GM23338 (cell line): ENCODE measurements around the gene NIPSNAP3A. TPM values are rescaled to one million over a fixed set of nuclear protein-coding genes. Genes with fewer than 3 reads are reported as not detected.

Experiments used
- ATAC-seq: fragments of 200-7000 bp; cut with Tn5 transposase; 3 replicates; pipeline ENCODE4 v1.9.1; 2020
- DNase-seq: peaks from one replicate; pipeline ENCODE4 v3.0.0-alpha.2; 2015; ENCODE audit warnings: low spot score
- H2AFZ ChIP-seq: fragments of 200-600 bp; sonication (generic); 2 replicates; pipeline ENCODE4 v1.8.0; 2016; ENCODE audit warnings: antibody characterized with exemption, mild to moderate bottlenecking, moderate library complexity
- H3F3A ChIP-seq: fragments of 200-600 bp; sonication (generic); replicated peaks from 2 replicates; pipeline ENCODE4 v1.8.0; 2017; ENCODE audit warnings: antibody characterized with exemption, mixed run types, low read depth
- H3K27ac ChIP-seq: fragments of 200-600 bp; sonication (generic); 2 replicates; pipeline ENCODE4 v1.6.1; 2016; ENCODE audit warnings: low read depth
- H3K27me3 ChIP-seq: fragments of 200-600 bp; sonication (generic); 2 replicates; pipeline ENCODE4 v1.8.0; 2016; ENCODE audit warnings: mild to moderate bottlenecking, mixed run types, moderate library complexity; ENCODE audit not compliant: insufficient read depth
- H3K36me3 ChIP-seq: fragments of 200-600 bp; sonication (generic); 2 replicates; pipeline ENCODE4 v1.8.0; 2016; ENCODE audit warnings: mild to moderate bottlenecking; ENCODE audit not compliant: insufficient read depth
- H3K4me1 ChIP-seq: fragments of 200-600 bp; sonication (generic); 2 replicates; pipeline ENCODE4 v1.8.0; 2016; ENCODE audit warnings: mild to moderate bottlenecking, moderate library complexity; ENCODE audit not compliant: insufficient read depth
- H3K4me2 ChIP-seq: fragments of 200-600 bp; sonication (generic); 2 replicates; pipeline ENCODE4 v1.7.1; 2017; ENCODE audit warnings: mixed run types
- H3K4me3 ChIP-seq: fragments of 200-600 bp; sonication (generic); 2 replicates; pipeline ENCODE4 v1.6.1; 2016; ENCODE audit warnings: mixed run types
- H3K79me2 ChIP-seq: fragments of 200-600 bp; sonication (generic); replicated peaks from 2 replicates; pipeline ENCODE4 v1.8.0; 2017; ENCODE audit warnings: mild to moderate bottlenecking; ENCODE audit not compliant: insufficient read depth
- H3K9me2 ChIP-seq: fragments of 200-600 bp; sonication (generic); 2 replicates; pipeline ENCODE4 v1.8.0; 2017; ENCODE audit not compliant: insufficient read depth
- H4K20me1 ChIP-seq: fragments of 200-600 bp; sonication (generic); replicated peaks from 2 replicates; pipeline ENCODE4 v1.8.0; 2017; ENCODE audit warnings: mild to moderate bottlenecking; ENCODE audit not compliant: insufficient read depth
- H3K27ac Mint-ChIP-seq: 2 replicates; pipeline ENCODE4 v1.8.0; 2020; ENCODE audit warnings: inconsistent platforms, mild to moderate bottlenecking, moderate library complexity, mixed read lengths
- H3K27me3 Mint-ChIP-seq: 3 replicates; pipeline ENCODE4 v1.8.0; 2022; ENCODE audit warnings: low read depth, mild to moderate bottlenecking, moderate library complexity, mixed read lengths, inconsistent platforms; ENCODE audit not compliant: insufficient read depth, poor library complexity
- H3K36me3 Mint-ChIP-seq: 3 replicates; pipeline ENCODE4 v1.8.0; 2021; ENCODE audit warnings: low read depth, mild to moderate bottlenecking, inconsistent platforms, moderate library complexity, mixed read lengths
- H3K4me1 Mint-ChIP-seq: 3 replicates; pipeline ENCODE4 v1.8.0; 2020; ENCODE audit warnings: mild to moderate bottlenecking, inconsistent platforms, mixed read lengths
- H3K4me3 Mint-ChIP-seq: 3 replicates; pipeline ENCODE4 v1.8.0; 2021; ENCODE audit warnings: moderate library complexity, mild to moderate bottlenecking, inconsistent platforms, mixed read lengths
- H3K9me3 Mint-ChIP-seq: 3 replicates; pipeline ENCODE4 v1.8.0; 2020; ENCODE audit warnings: moderate library complexity, mild to moderate bottlenecking, inconsistent platforms, mixed read lengths
- EZH2 ChIP-seq: fragments of 200-600 bp; sonication (generic); IDR thresholded peaks from one replicate; pipeline ENCODE4 v1.8.0; 2017; ENCODE audit warnings: antibody characterized with exemption, mild to moderate bottlenecking, low read depth; ENCODE audit not compliant: unreplicated experiment
- JUNB ChIP-seq: IDR thresholded peaks from one replicate; pipeline ENCODE4 v1.6.1; 2016; ENCODE audit warnings: antibody characterized with exemption; ENCODE audit not compliant: unreplicated experiment
- NANOG ChIP-seq: IDR thresholded peaks from 2 replicates; pipeline ENCODE4 v1.6.1; 2016; ENCODE audit warnings: antibody characterized with exemption, borderline replicate concordance
- ZNF114 ChIP-seq: fragments of 250-450 bp; sonication (Bioruptor Pico); IDR thresholded peaks from 2 replicates; pipeline ENCODE4 v1.5.0; 2020; ENCODE audit warnings: mild to moderate bottlenecking, moderate library complexity
- polyA plus RNA-seq: library from polyadenylated mRNA; unstranded; fragments of >200 nt; fragmentation: Nextera tagmentation; extraction: Ambion mirVana; gene quantifications from 2 replicates; pipeline ENCODE4 v1.2.1, GENCODE V29; 2016
- total RNA-seq: library from RNA; depleted of rRNA; stranded (reverse); fragments of >200 nt; shearing (Covaris generic); gene quantifications from 2 replicates; pipeline ENCODE4 v1.2.3, GENCODE V29; 2014
- TF ChIP-seq, protein P1 (sequence below): fragments of 250-450 bp; sonication (Bioruptor Pico); IDR thresholded peaks from 2 replicates; pipeline ENCODE4 v1.5.0; 2020; ENCODE audit warnings: mild to moderate bottlenecking, moderate library complexity

The NIPSNAP3A gene
- total and polyA plus RNA-seq, 2 experiments from 2014 or later, result 9.6 to 13.0 TPM

DNA sequence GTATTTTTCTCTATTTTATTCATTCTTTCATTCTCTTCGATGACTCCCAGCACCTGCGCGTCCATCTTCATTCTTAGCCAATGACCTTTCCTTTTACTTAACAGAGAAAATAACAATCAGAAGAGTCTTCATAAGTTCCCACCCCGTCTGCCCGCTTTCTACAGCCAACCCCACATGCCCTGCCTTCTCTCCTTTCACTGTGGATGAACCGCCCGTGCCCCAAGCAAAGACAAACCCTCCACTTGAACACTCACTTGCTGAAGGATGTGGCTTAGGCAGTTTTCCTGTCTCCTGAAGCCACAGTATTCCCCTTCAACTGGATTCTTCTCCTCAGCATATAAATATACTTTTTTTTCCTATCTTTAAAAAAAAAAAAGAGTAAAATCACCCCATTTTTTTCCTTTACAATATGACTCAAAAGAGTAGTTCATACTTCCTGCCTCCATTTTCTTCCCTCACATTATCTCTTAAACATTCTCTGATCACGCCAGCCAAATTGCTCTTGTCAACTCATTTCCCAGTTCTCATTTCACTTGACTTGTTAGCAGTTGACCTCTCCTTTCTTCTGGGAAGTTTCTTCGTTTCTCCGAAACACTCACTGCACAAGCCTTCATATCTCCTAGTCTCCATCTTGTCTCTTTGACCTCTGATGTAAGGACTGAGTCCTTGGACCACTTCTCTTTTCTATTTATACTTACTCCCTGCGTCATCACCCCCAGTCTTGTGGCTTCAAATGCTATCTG is 27.5 kb downstream of the NIPSNAP3A start:
- Histone ChIP-seq H3K4me3 (no peak overlapping the region), H4K20me1 (no peaks in the 10 kb centered on the region), H2AFZ (no peak overlapping the region), H3K27me3 (no peaks in the 10 kb centered on the region), H3K79me2 (no peaks in the 10 kb centered on the region), H3F3A (no peaks in the 10 kb centered on the region), H3K4me1 (no peaks in the 10 kb centered on the region), H3K9me2 (no peaks in the 10 kb centered on the region), H3K27ac (no peak overlapping the region), H3K36me3 (no peaks in the 10 kb centered on the region), H3K4me2 (no peak overlapping the region)
- H3K9me3 Mint-ChIP-seq, result no peaks in the 10 kb centered on the region
- ATAC-seq, result no peak
- H3K4me1 Mint-ChIP-seq, result no peaks in the 10 kb centered on the region
- H3K27me3 Mint-ChIP-seq, result no peaks in the 10 kb centered on the region
- no peak for TF ChIP-seq EZH2
- no peak for TF ChIP-seq NANOG
- no peaks in the 10 kb centered on the region for H3K36me3 Mint-ChIP-seq
- DNase-seq, result no peak
- H3K27ac Mint-ChIP-seq, result no peak overlapping the region
- H3K4me3 Mint-ChIP-seq, result no peak overlapping the region

DNA sequence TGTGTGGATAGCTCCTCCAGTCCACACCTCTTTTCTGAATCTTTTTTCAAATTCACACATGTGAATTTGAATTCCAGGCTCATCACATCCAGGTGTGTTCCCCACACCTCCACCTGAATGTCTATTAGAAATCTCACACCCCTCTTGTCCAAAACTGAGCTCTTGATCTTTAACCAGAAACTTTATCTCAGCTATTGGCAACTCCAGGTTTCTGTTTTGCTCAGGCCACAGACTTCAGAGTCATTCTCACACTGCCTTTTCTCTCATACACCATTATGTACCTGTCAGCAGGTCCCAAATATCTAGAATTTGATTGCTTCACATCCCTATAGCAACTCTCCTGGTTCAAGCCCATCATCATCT is 28.1 kb downstream of the NIPSNAP3A start:
- no peak overlapping the region for H2AFZ ChIP-seq
- H3K4me1 ChIP-seq, result no peaks in the 10 kb centered on the region
- Mint-ChIP-seq H3K27ac (no peak overlapping the region), H3K4me3 (no peak overlapping the region), H3K27me3 (no peaks in the 10 kb centered on the region), H3K36me3 (no peaks in the 10 kb centered on the region), H3K9me3 (no peaks in the 10 kb centered on the region), H3K4me1 (no peaks in the 10 kb centered on the region)
- TF ChIP-seq, protein P1, sequence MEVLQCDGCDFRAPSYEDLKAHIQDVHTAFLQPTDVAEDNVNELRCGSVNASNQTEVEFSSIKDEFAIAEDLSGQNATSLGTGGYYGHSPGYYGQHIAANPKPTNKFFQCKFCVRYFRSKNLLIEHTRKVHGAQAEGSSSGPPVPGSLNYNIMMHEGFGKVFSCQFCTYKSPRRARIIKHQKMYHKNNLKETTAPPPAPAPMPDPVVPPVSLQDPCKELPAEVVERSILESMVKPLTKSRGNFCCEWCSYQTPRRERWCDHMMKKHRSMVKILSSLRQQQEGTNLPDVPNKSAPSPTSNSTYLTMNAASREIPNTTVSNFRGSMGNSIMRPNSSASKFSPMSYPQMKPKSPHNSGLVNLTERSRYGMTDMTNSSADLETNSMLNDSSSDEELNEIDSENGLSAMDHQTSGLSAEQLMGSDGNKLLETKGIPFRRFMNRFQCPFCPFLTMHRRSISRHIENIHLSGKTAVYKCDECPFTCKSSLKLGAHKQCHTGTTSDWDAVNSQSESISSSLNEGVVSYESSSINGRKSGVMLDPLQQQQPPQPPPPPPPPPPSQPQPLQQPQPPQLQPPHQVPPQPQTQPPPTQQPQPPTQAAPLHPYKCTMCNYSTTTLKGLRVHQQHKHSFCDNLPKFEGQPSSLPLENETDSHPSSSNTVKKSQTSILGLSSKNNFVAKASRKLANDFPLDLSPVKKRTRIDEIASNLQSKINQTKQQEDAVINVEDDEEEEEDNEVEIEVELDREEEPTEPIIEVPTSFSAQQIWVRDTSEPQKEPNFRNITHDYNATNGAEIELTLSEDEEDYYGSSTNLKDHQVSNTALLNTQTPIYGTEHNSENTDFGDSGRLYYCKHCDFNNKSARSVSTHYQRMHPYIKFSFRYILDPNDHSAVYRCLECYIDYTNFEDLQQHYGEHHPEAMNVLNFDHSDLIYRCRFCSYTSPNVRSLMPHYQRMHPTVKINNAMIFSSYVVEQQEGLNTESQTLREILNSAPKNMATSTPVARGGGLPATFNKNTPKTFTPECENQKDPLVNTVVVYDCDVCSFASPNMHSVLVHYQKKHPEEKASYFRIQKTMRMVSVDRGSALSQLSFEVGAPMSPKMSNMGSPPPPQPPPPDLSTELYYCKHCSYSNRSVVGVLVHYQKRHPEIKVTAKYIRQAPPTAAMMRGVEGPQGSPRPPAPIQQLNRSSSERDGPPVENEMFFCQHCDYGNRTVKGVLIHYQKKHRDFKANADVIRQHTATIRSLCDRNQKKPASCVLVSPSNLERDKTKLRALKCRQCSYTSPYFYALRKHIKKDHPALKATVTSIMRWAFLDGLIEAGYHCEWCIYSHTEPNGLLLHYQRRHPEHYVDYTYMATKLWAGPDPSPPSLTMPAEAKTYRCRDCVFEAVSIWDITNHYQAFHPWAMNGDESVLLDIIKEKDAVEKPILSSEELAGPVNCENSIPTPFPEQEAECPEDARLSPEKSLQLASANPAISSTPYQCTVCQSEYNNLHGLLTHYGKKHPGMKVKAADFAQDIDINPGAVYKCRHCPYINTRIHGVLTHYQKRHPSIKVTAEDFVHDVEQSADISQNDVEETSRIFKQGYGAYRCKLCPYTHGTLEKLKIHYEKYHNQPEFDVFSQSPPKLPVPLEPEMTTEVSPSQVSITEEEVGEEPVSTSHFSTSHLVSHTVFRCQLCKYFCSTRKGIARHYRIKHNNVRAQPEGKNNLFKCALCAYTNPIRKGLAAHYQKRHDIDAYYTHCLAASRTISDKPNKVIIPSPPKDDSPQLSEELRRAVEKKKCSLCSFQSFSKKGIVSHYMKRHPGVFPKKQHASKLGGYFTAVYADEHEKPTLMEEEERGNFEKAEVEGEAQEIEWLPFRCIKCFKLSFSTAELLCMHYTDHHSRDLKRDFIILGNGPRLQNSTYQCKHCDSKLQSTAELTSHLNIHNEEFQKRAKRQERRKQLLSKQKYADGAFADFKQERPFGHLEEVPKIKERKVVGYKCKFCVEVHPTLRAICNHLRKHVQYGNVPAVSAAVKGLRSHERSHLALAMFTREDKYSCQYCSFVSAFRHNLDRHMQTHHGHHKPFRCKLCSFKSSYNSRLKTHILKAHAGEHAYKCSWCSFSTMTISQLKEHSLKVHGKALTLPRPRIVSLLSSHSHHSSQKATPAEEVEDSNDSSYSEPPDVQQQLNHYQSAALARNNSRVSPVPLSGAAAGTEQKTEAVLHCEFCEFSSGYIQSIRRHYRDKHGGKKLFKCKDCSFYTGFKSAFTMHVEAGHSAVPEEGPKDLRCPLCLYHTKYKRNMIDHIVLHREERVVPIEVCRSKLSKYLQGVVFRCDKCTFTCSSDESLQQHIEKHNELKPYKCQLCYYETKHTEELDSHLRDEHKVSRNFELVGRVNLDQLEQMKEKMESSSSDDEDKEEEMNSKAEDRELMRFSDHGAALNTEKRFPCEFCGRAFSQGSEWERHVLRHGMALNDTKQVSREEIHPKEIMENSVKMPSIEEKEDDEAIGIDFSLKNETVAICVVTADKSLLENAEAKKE, result no peak
- TF ChIP-seq ZNF114 (CRISPR knock-in tag) (no peak), JUNB (no peak)
- no peak for ATAC-seq
- no peak overlapping the region for H3K4me3 ChIP-seq
- H3F3A ChIP-seq, result no peaks in the 10 kb centered on the region
- DNase-seq, result no peak
- no peaks in the 10 kb centered on the region for H3K36me3 ChIP-seq
- H3K4me2 ChIP-seq, result no peak overlapping the region
- no peaks in the 10 kb centered on the region for H4K20me1 ChIP-seq
- no peaks in the 10 kb centered on the region for H3K79me2 ChIP-seq
- H3K9me2 ChIP-seq, result no peaks in the 10 kb centered on the region
- no peak overlapping the region for H3K27ac ChIP-seq
- H3K27me3 ChIP-seq, result no peaks in the 10 kb centered on the region
